OCI-LY7 (cell line): ENCODE measurements around the gene ARFGEF2.

ENCODE experiments used
- EZH2phosphoT487 ChIP-seq: fragments of 200-600 bp; sonication (generic); IDR thresholded peaks from 2 replicates; pipeline ENCODE4 v1.6.1; 2018; ENCODE audit warnings: low read depth, borderline replicate concordance, mild to moderate bottlenecking, mixed run types, antibody characterized with exemption, low read length, moderate library complexity, mixed read lengths
- TF ChIP-seq, protein P1 (sequence below): fragments of 200-600 bp; sonication (generic); conservative IDR thresholded peaks from 2 replicates; pipeline ENCODE4 v1.5.1; 2014; ENCODE audit warnings: mild to moderate bottlenecking, antibody characterized with exemption, low read length, moderate library complexity, mixed read lengths

DNA sequence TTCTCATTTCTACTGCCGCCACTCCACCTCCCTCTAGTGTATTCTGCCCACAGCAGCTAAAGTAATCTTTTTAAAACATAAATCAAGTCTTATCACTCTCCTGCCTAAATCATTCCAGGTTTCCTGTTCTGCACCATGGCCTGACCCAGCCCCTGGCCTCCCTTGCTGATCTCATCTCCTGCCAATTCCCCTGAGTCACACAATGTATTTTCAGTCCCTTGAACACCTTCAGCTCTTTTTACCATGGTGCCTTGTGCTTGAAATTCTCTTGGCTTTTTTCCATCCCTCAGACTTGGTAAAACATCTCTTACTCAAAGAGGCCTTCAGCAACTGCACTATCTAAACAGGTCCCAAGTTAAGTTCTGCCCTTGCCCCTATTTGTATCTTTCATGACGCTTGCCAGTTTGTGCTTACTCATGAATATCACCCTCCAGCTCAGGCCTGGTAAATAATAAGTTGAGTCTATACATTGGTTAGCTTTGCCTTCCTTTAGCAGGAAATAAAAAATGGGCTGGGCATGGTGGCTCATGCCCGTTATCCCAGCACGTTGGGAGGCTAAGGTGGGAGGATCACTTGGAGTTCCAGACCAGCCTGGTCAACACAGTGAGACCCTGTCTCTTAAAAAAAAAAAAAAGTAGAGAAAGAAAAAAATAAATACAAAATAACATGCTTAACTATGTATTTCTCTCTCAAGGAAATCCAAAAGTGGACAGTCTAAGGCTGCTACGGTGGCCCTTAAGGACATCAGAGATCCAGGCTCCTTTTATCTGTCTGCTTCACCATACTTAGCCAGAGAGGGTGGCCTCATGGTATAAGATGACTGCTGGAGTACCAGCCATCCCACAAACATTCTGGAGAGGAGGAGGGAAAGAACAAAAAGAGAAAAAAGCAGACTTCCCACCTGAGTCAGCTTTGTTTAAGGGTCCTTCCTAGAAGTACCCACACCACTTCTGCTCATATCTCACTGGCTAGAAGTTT is 62.2 kb downstream of the ARFGEF2 start:
- TF ChIP-seq, protein P1, sequence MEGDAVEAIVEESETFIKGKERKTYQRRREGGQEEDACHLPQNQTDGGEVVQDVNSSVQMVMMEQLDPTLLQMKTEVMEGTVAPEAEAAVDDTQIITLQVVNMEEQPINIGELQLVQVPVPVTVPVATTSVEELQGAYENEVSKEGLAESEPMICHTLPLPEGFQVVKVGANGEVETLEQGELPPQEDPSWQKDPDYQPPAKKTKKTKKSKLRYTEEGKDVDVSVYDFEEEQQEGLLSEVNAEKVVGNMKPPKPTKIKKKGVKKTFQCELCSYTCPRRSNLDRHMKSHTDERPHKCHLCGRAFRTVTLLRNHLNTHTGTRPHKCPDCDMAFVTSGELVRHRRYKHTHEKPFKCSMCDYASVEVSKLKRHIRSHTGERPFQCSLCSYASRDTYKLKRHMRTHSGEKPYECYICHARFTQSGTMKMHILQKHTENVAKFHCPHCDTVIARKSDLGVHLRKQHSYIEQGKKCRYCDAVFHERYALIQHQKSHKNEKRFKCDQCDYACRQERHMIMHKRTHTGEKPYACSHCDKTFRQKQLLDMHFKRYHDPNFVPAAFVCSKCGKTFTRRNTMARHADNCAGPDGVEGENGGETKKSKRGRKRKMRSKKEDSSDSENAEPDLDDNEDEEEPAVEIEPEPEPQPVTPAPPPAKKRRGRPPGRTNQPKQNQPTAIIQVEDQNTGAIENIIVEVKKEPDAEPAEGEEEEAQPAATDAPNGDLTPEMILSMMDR: no peak
- TF ChIP-seq EZH2phosphoT487: no peak
